GM12878 (cell line): ENCODE results near the gene KRTAP10-1. TPM values are rescaled to one million over a fixed set of nuclear protein-coding genes. Genes with fewer than 3 reads are reported as not detected.

Experiments
- ATAC-seq: fragments of 200-7000 bp; cut with Tn5 transposase; 3 replicates; pipeline ENCODE4 v1.9.1; 2020; ENCODE audit warnings: mild to moderate bottlenecking, moderate library complexity
- BruUV-seq: library from RNA; stranded (reverse); fragments of 400-500 nt; replicated peaks from 2 replicates; lab custom pipeline; 2021; lab: Mats Ljungman, UMichigan
- CTCF ChIA-PET: fragments of 300-600 bp; sonication (Branson Sonifier 250); formaldehyde crosslinking; extraction: SDS; loops from one replicate; lab custom pipeline; 2021; ENCODE audit warnings: inconsistent platforms; lab: Yijun Ruan, JAX
- POLR2A ChIA-PET: fragments of 350-600 bp; formaldehyde crosslinking; extraction: SDS; loops from one replicate; lab custom pipeline; 2021; ENCODE audit warnings: inconsistent platforms; lab: Charles Lee
- RAD21 ChIA-PET: fragments of 300-600 bp; sonication (Branson Sonifier 250); formaldehyde crosslinking; loops from one replicate; lab custom pipeline; 2023; ENCODE audit warnings: antibody characterized with exemption; ENCODE audit not compliant: unreplicated experiment; lab: Charles Lee
- SMC1A ChIA-PET: fragments of 300-600 bp; sonication (Branson Sonifier 250); formaldehyde crosslinking; loops from one replicate; lab custom pipeline; 2023; ENCODE audit not compliant: unreplicated experiment, uncharacterized antibody; lab: Charles Lee
- DNase-seq: peaks from one replicate; pipeline ENCODE4 v3.0.0-alpha.2; 2011; ENCODE audit warnings: low read depth, low spot score
- FAIRE-seq: peaks from 3 replicates; lab custom pipeline; 2011; peaks lifted over from hg19 to GRCh38; lab: Jason Lieb, UNC
- H2AFZ ChIP-seq: 2 replicates; pipeline ENCODE4 v1.6.0; 2011; ENCODE audit warnings: low read depth, low read length, control low read depth; ENCODE audit not compliant: control insufficient read depth
- H3K27ac ChIP-seq: 2 replicates; pipeline ENCODE4 v1.5.1; 2011; ENCODE audit warnings: control low read depth; ENCODE audit not compliant: control insufficient read depth, insufficient read depth
- H3K27me3 ChIP-seq, 2 experiments: replicated peaks in 1 of 2; 2 replicates each; pipeline versions ENCODE4 v1.6.0 to v1.6.1; 2011; ENCODE audit warnings: low read length in 1 of 2; ENCODE audit not compliant: control insufficient read depth in 2 of 2, insufficient read depth in 2 of 2
- H3K36me3 ChIP-seq, 2 experiments: 2 replicates each; pipeline ENCODE4 v1.5.1; 2011; ENCODE audit warnings: low read length in 1 of 2; ENCODE audit not compliant: control insufficient read depth in 2 of 2, insufficient read depth in 2 of 2
- H3K4me1 ChIP-seq: 2 replicates; pipeline ENCODE4 v1.6.1; 2011; ENCODE audit warnings: mild to moderate bottlenecking, low read length, moderate library complexity, mixed read lengths; ENCODE audit not compliant: control insufficient read depth, insufficient read depth
- H3K4me2 ChIP-seq: 2 replicates; pipeline ENCODE4 v1.6.0; 2011; ENCODE audit warnings: control low read depth; ENCODE audit not compliant: control insufficient read depth, insufficient read depth
- H3K4me3 ChIP-seq: fragments of 200-600 bp; sonication (generic); 2 replicates; pipeline ENCODE4 v1.5.1; 2016
- H3K79me2 ChIP-seq: 2 replicates; pipeline ENCODE4 v1.6.0; 2011; ENCODE audit warnings: low read length; ENCODE audit not compliant: control insufficient read depth, insufficient read depth
- H3K9ac ChIP-seq: 2 replicates; pipeline ENCODE4 v1.8.0; 2011; ENCODE audit warnings: low read length, control low read depth, mixed read lengths; ENCODE audit not compliant: control insufficient read depth, insufficient read depth
- H3K9me3 ChIP-seq: replicated peaks from 3 replicates; pipeline ENCODE4 v1.5.1; 2011; ENCODE audit warnings: mild to moderate bottlenecking, low read length; ENCODE audit not compliant: control insufficient read depth, insufficient read depth
- H4K20me1 ChIP-seq: 2 replicates; pipeline ENCODE4 v1.6.0; 2011; ENCODE audit not compliant: control insufficient read depth, insufficient read depth
- CHD2 ChIP-seq: IDR thresholded peaks from 2 replicates; pipeline ENCODE4 v1.6.1; 2011; ENCODE audit warnings: low read depth, low read length, improper control_type of control experiment, borderline replicate concordance
- CTCF ChIP-seq, 3 experiments: IDR thresholded peaks in 2 of 3; conservative IDR thresholded peaks in 1 of 3; 2 replicates each; pipeline ENCODE4 v1.5.1; 2011; ENCODE audit warnings: low read depth in 3 of 3, low read length in 3 of 3, mild to moderate bottlenecking in 3 of 3, control low read depth in 2 of 3, moderate library complexity in 2 of 3, inconsistent platforms in 1 of 3, mixed read lengths in 1 of 3; ENCODE audit not compliant: control insufficient read depth in 2 of 3, insufficient read depth in 1 of 3; ENCODE audit errors: extremely low read depth in 1 of 3
- FOS ChIP-seq: IDR thresholded peaks from 3 replicates; pipeline ENCODE4 v1.6.1; 2011; ENCODE audit warnings: borderline replicate concordance; ENCODE audit not compliant: insufficient read length; ENCODE audit errors: extremely low read depth
- IRF4 ChIP-seq: IDR thresholded peaks from 2 replicates; pipeline ENCODE4 v1.6.1; 2011; ENCODE audit warnings: low read depth, low read length
- KDM1A ChIP-seq: fragments of 200-600 bp; sonication (generic); IDR thresholded peaks from 2 replicates; pipeline ENCODE4 v1.6.1; 2016; ENCODE audit warnings: borderline replicate concordance
- MEF2B ChIP-seq: fragments of 450-650 bp; IDR thresholded peaks from 2 replicates; pipeline ENCODE4 v1.6.1; 2018; ENCODE audit warnings: mild to moderate bottlenecking, moderate library complexity; ENCODE audit not compliant: partially characterized antibody, poor library complexity, severe bottlenecking
- MTA3 ChIP-seq: IDR thresholded peaks from 2 replicates; pipeline ENCODE4 v1.6.1; 2012; ENCODE audit warnings: low read length, inconsistent platforms, borderline replicate concordance
- NR2F1 ChIP-seq: fragments of 450-650 bp; conservative IDR thresholded peaks from 2 replicates; pipeline ENCODE4 v1.6.1; 2017; ENCODE audit warnings: mild to moderate bottlenecking
- PBX3 ChIP-seq: IDR thresholded peaks from 2 replicates; pipeline ENCODE4 v1.6.1; 2011; ENCODE audit warnings: mild to moderate bottlenecking, low read depth, low read length, moderate library complexity; ENCODE audit not compliant: insufficient replicate concordance
- POLR2AphosphoS5 ChIP-seq: IDR thresholded peaks from 2 replicates; pipeline ENCODE4 v1.6.1; 2011; ENCODE audit warnings: mild to moderate bottlenecking, low read length, inconsistent platforms
- ZNF207 ChIP-seq: fragments of 450-650 bp; IDR thresholded peaks from 2 replicates; pipeline ENCODE4 v1.6.1; 2014; ENCODE audit warnings: antibody characterized with exemption, mild to moderate bottlenecking, borderline replicate concordance
- WGBS: methylation state at CpG from one replicate; pipeline ENCODE4 v1.1.6; 2016; ENCODE audit warnings: low lambda C conversion rate; ENCODE audit not compliant: insufficient replicate concordance, insufficient coverage; ENCODE audit errors: missing lambda C conversion rate; 5-methylcytosine and 5-hydroxymethylcytosine counted together
- in situ Hi-C: fragments of 300-500 bp; cut with MboI; formaldehyde crosslinking; loops from 9 replicates; pipeline ENCODE4 v1.14.3; 2018; ENCODE audit warnings: mixed read lengths
- intact Hi-C: fragments of 100-400 bp; cut with micrococcal nuclease; formaldehyde crosslinking; loops from one replicate; pipeline ENCODE4 v1.14.2; 2022; ENCODE audit not compliant: unreplicated experiment
- polyA plus RNA-seq, 11 experiments: library from polyadenylated mRNA; depleted of rRNA in 4 of 11; unstranded in 6 of 11; stranded (reverse) in 5 of 11; fragments of >200 nt; fragmentation: Nextera tagmentation in 4 of 11; fragmentation: Illumina TruSeq in 1 of 11; extraction: Ambion mirVana in 4 of 11; extraction: Trizol in 1 of 11; gene quantifications; 1 replicate in 1 of 11; 2 replicates in 10 of 11; pipeline versions ENCODE4 v1.2.1 to v1.2.3, GENCODE V29; 2011 to 2016; ENCODE audit warnings: inconsistent platforms in 2 of 11, missing spikeins in 2 of 11, low read depth in 1 of 11
- total RNA-seq, 4 experiments: library from RNA; depleted of rRNA in 3 of 4; stranded (reverse); fragments of >200 nt in 3 of 4; fragmentation: Illumina TruSeq in 1 of 4; extraction: Trizol in 1 of 4; gene quantifications; 2 replicates each; pipeline versions ENCODE4 v1.2.1 to v1.2.3, GENCODE V29; 2013 to 2021

The KRTAP10-1 gene
- total and polyA plus RNA-seq, 10 of the 15 experiments (the other 5 are each of a cell fraction or from before 2014, with no cell fraction given): not detected

GRCh38 chr21:44552681-44553080 lies 12.7 kb upstream of the KRTAP10-1 start:
- Histone ChIP-seq H3K9ac (no peak overlapping the region), H3K4me1 (no peaks in the 10 kb centered on the region), H3K36me3 (no peaks in the 10 kb centered on the region), H3K9me3 (no peaks in the 10 kb centered on the region; the same call in 2 of the 3 replicates), H3K4me2 (no peak overlapping the region), H3K27ac (no peak overlapping the region), H3K79me2 (no peaks in the 10 kb centered on the region), H3K4me3 (no peak overlapping the region), H2AFZ (no peak overlapping the region), H4K20me1 (no peaks in the 10 kb centered on the region), H3K27me3 (no peaks in the 10 kb centered on the region; a peak in 1 of 4 replicates)
- ATAC-seq (no peak), DNase-seq (no peak), FAIRE-seq (no peak)
- BruUV-seq: no TSS peak
- in situ Hi-C loops: no loop called here
- CTCF ChIA-PET: no interaction called here
- POLR2A ChIA-PET: no interaction called here
- intact Hi-C loops: no loop called here
- SMC1A ChIA-PET: no interaction called here
- TF ChIP-seq IRF4: no peak
- no peak for TF ChIP-seq FOS
- TF ChIP-seq NR2F1: no peak
- no peak for TF ChIP-seq ZNF207
- TF ChIP-seq KDM1A: no peak
- TF ChIP-seq POLR2AphosphoS5: no peak
- TF ChIP-seq CTCF (IDR thresholded peaks at IDR 0.05 in 2 of 3, conservative IDR thresholded peaks at IDR 0.05 in 1 of 3; ENCODE audit: control insufficient read depth in 2 of 3, extremely low read depth in 1 of 3, insufficient read depth in 1 of 3, low read depth in 3 of 3, low read length in 3 of 3): no peak
- TF ChIP-seq CHD2: no peak
- TF ChIP-seq MEF2B: no peak
- TF ChIP-seq PBX3: no peak
- no peak for TF ChIP-seq MTA3
- 35% methylated on average over 13 of the region's 13 CpGs for WGBS
- RAD21 ChIA-PET: no interaction called here
